Neural progenitor cell (in vitro differentiated cells): ENCODE data around the gene ADAMTS19. TPM values are rescaled to one million over a fixed set of nuclear protein-coding genes. Genes with fewer than 3 reads are reported as not detected.

ENCODE experiments used
- DNase-seq: peaks from one replicate; pipeline ENCODE4 v3.0.0-alpha.2; 2016; ENCODE audit warnings: low spot score
- H2AFZ ChIP-seq: fragments of 200-600 bp; sonication (generic); replicated peaks from 2 replicates; pipeline ENCODE4 v1.6.1; 2016; ENCODE audit warnings: antibody characterized with exemption
- H3F3A ChIP-seq: fragments of 200-600 bp; sonication (generic); 2 replicates; pipeline ENCODE4 v1.6.1; 2016; ENCODE audit warnings: antibody characterized with exemption, low read depth
- H3K27ac ChIP-seq: fragments of 200-600 bp; sonication (generic); 2 replicates; pipeline ENCODE4 v1.5.1; 2016; ENCODE audit warnings: mild to moderate bottlenecking
- H3K27me3 ChIP-seq: fragments of 200-600 bp; sonication (generic); 2 replicates; pipeline ENCODE4 v1.6.1; 2016; ENCODE audit warnings: mild to moderate bottlenecking, moderate library complexity
- H3K36me3 ChIP-seq: fragments of 200-600 bp; sonication (generic); 2 replicates; pipeline ENCODE4 v1.5.1; 2016
- H3K4me1 ChIP-seq: fragments of 200-600 bp; sonication (generic); 2 replicates; pipeline ENCODE4 v1.6.1; 2016; ENCODE audit warnings: mixed run types
- H3K4me2 ChIP-seq: fragments of 200-600 bp; sonication (generic); 2 replicates; pipeline ENCODE4 v1.6.1; 2016
- H3K4me3 ChIP-seq: fragments of 200-600 bp; sonication (generic); 2 replicates; pipeline ENCODE4 v1.5.1; 2016
- H3K79me2 ChIP-seq: fragments of 200-600 bp; sonication (generic); 2 replicates; pipeline ENCODE4 v1.6.1; 2016; ENCODE audit warnings: low read depth
- H3K9ac ChIP-seq: fragments of 200-600 bp; sonication (generic); 2 replicates; pipeline ENCODE4 v1.6.1; 2016
- H3K9me3 ChIP-seq: fragments of 200-600 bp; sonication (generic); 2 replicates; pipeline ENCODE4 v1.5.1; 2016; ENCODE audit warnings: low read depth
- H4K20me1 ChIP-seq: fragments of 200-600 bp; sonication (generic); 2 replicates; pipeline ENCODE4 v1.6.1; 2016; ENCODE audit warnings: low read depth
- H3K27ac Mint-ChIP-seq: 3 replicates; pipeline ENCODE4 v1.8.0; 2021; ENCODE audit warnings: mixed read lengths
- H3K27me3 Mint-ChIP-seq: 2 replicates; pipeline ENCODE4 v1.8.0; 2022; ENCODE audit warnings: low read depth, mild to moderate bottlenecking, inconsistent platforms, moderate library complexity, mixed read lengths; ENCODE audit not compliant: insufficient read depth
- H3K36me3 Mint-ChIP-seq: 3 replicates; pipeline ENCODE4 v1.8.0; 2021; ENCODE audit warnings: mixed read lengths
- H3K4me1 Mint-ChIP-seq: 3 replicates; pipeline ENCODE4 v1.8.0; 2021; ENCODE audit warnings: mixed read lengths
- H3K4me3 Mint-ChIP-seq: 3 replicates; pipeline ENCODE4 v1.8.0; 2021; ENCODE audit warnings: mild to moderate bottlenecking, moderate library complexity, mixed read lengths
- H3K9me3 Mint-ChIP-seq: 3 replicates; pipeline ENCODE4 v1.8.0; 2020; ENCODE audit warnings: mixed read lengths
- CTCF ChIP-seq: fragments of 200-600 bp; sonication (generic); IDR thresholded peaks from 2 replicates; pipeline ENCODE4 v1.5.1; 2017; ENCODE audit warnings: antibody characterized with exemption, mild to moderate bottlenecking
- EZH2 ChIP-seq: fragments of 200-600 bp; sonication (generic); IDR thresholded peaks from 2 replicates; pipeline ENCODE4 v1.6.1; 2017; ENCODE audit warnings: antibody characterized with exemption, mild to moderate bottlenecking, moderate library complexity
- EZH2phosphoT487 ChIP-seq: fragments of 200-600 bp; sonication (generic); IDR thresholded peaks from 2 replicates; pipeline ENCODE4 v1.6.1; 2017; ENCODE audit warnings: antibody characterized with exemption
- total RNA-seq: library from RNA; depleted of rRNA; stranded (reverse); fragments of >200 nt; gene quantifications from 2 replicates; pipeline ENCODE4 v1.2.3, GENCODE V29; 2015; ENCODE audit warnings: low replicate concordance

Gene ADAMTS19
- total RNA-seq, 1 donor from 2014 or later = 23.3 TPM

GRCh38 chr5:129413570-129413969 lies 46.5 kb upstream of the ADAMTS19 start:
- H3F3A ChIP-seq = no peaks in the 10 kb centered on the region
- H3K4me3 ChIP-seq = no peak overlapping the region
- H3K27ac ChIP-seq = no peak overlapping the region
- no peak overlapping the region for H3K9ac ChIP-seq
- H3K4me3 Mint-ChIP-seq = no peak overlapping the region
- H2AFZ ChIP-seq = no peak overlapping the region
- H3K36me3 ChIP-seq = no peaks in the 10 kb centered on the region
- peaks cover 33% of the 10 kb centered on the region for H3K4me1 Mint-ChIP-seq
- peaks cover 13% of the 10 kb centered on the region for H3K9me3 Mint-ChIP-seq
- H3K27ac Mint-ChIP-seq = no peak overlapping the region
- peaks cover 17% of the 10 kb centered on the region for H3K4me1 ChIP-seq
- TF ChIP-seq EZH2phosphoT487 = no peak
- no peak for TF ChIP-seq CTCF
- TF ChIP-seq EZH2 = no peak
- H3K27me3 Mint-ChIP-seq = peaks cover 2% of the 10 kb centered on the region
- no peaks in the 10 kb centered on the region for H3K27me3 ChIP-seq
- H3K79me2 ChIP-seq = no peaks in the 10 kb centered on the region
- H3K4me2 ChIP-seq = no peak overlapping the region
- H3K36me3 Mint-ChIP-seq = peaks cover 1% of the 10 kb centered on the region
- H3K9me3 ChIP-seq = no peaks in the 10 kb centered on the region
- DNase-seq = no peak
- H4K20me1 ChIP-seq = no peaks in the 10 kb centered on the region

GRCh38 chr5:129419292-129419691 lies 40.8 kb upstream of the ADAMTS19 start:
- Histone ChIP-seq H3K4me1 (peaks cover 4% of the 10 kb centered on the region), H4K20me1 (no peaks in the 10 kb centered on the region), H2AFZ (no peak overlapping the region), H3K27ac (no peak overlapping the region), H3K9ac (no peak overlapping the region), H3K79me2 (no peaks in the 10 kb centered on the region), H3K4me3 (no peak overlapping the region), H3F3A (no peaks in the 10 kb centered on the region), H3K27me3 (no peaks in the 10 kb centered on the region), H3K36me3 (no peaks in the 10 kb centered on the region), H3K9me3 (no peaks in the 10 kb centered on the region), H3K4me2 (no peak overlapping the region)
- DNase-seq = no peak
- TF ChIP-seq EZH2 = no peak
- TF ChIP-seq EZH2phosphoT487 = no peak
- no peak for TF ChIP-seq CTCF
- Mint-ChIP-seq H3K27ac (no peak overlapping the region), H3K36me3 (peaks cover 1% of the 10 kb centered on the region), H3K4me1 (peaks cover 13% of the 10 kb centered on the region), H3K4me3 (no peak overlapping the region), H3K9me3 (peaks cover 11% of the 10 kb centered on the region), H3K27me3 (peaks cover 4% of the 10 kb centered on the region)

- no peak overlapping the region for H2AFZ ChIP-seq
- H3K4me1 ChIP-seq = peaks cover 4% of the 10 kb centered on the region
- Mint-ChIP-seq H3K9me3 (no peaks in the 10 kb centered on the region), H3K4me1 (peaks cover 4% of the 10 kb centered on the region), H3K27me3 (peaks cover 3% of the 10 kb centered on the region), H3K4me3 (no peak overlapping the region), H3K36me3 (no peaks in the 10 kb centered on the region), H3K27ac (no peak overlapping the region)
- no peaks in the 10 kb centered on the region for H3K9me3 ChIP-seq
- H3K4me3 ChIP-seq = no peak overlapping the region
- no peaks in the 10 kb centered on the region for H3K79me2 ChIP-seq
- H3K27ac ChIP-seq = no peak overlapping the region
- no peak overlapping the region for H3K9ac ChIP-seq
- no peaks in the 10 kb centered on the region for H3K36me3 ChIP-seq
- H4K20me1 ChIP-seq = no peaks in the 10 kb centered on the region
- no peak for DNase-seq
- no peak overlapping the region for H3K4me2 ChIP-seq
- no peaks in the 10 kb centered on the region for H3K27me3 ChIP-seq
- TF ChIP-seq CTCF (no peak), EZH2 (no peak), EZH2phosphoT487 (no peak)
- H3F3A ChIP-seq = no peaks in the 10 kb centered on the region
These were observed 35.1 kb upstream of the ADAMTS19 start for GRCh38 chr5:129425031-129425430.
